Tibial nerve (tissue), 3 donors: ENCODE measurements around the gene GIT1.

Experiments used
- CTCF ChIP-seq, 5 experiments: fragments of 200-600 bp in 3 of 5; fragments of 450-650 bp in 2 of 5; sonication (generic) in 3 of 5; IDR thresholded peaks; one replicate each; pipeline ENCODE4 v1.5.1; 2016 to 2019; ENCODE audit warnings: antibody characterized with exemption in 5 of 5, mild to moderate bottlenecking in 3 of 5, moderate library complexity in 2 of 5
- POLR2A ChIP-seq, 2 donors: fragments of 450-650 bp; IDR thresholded peaks; one replicate each; pipeline ENCODE4 v1.6.1; 2017; ENCODE audit warnings: antibody characterized with exemption in 2 of 2, mild to moderate bottlenecking in 2 of 2, moderate library complexity in 2 of 2

DNA sequence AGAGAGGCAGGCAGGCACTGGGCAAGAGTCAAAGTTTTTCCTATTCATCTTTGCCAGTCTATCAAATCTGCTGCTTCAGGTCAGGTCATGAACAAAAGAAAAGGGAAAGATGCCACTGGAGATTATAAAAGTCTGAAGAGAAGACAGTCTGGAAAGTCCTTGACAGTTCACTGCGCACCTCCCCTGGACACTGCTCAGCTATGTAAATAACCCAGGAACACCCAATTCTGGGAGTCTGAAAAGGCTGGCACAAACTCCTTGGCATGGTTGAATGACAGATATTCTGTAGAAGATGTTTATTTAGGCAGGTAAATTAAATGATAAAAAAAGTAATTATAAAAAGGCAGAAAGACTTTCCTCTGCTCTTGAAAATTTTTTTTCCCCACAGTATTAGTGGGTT, 38.5 kb upstream of the GIT1 start:
- no peak for TF ChIP-seq CTCF (IDR thresholded peaks at IDR 0.05)
- TF ChIP-seq POLR2A (IDR thresholded peaks at IDR 0.05) = no peak
